RWPE1 (cell line): Measurements from ENCODE around the gene MRAS.
"Not testable (repeated sequence)": the region's sequence is repeated elsewhere in the genome, so short reads cannot be mapped to it uniquely, and the experiment has no call there.

Experiments
- CTCF ChIA-PET: fragments of 350-600 bp; sonication (Branson Sonifier 250); formaldehyde crosslinking; extraction: SDS; loops from one replicate; lab custom pipeline; 2021; lab: Yijun Ruan, JAX
- POLR2A ChIA-PET: fragments of 400-600 bp; formaldehyde crosslinking; extraction: SDS; loops from one replicate; lab custom pipeline; 2020; ENCODE audit warnings: antibody characterized with exemption; ENCODE audit not compliant: low non-redundant PET; lab: Yijun Ruan, JAX
- DNase-seq: peaks from one replicate; pipeline ENCODE4 v3.0.0; 2012; ENCODE audit warnings: low spot score
- H3K27ac ChIP-seq: fragments of 450-650 bp; 2 replicates; pipeline ENCODE4 v1.5.1; 2017
- CTCF ChIP-seq: fragments of 450-650 bp; conservative IDR thresholded peaks from 2 replicates; pipeline ENCODE4 v1.5.1; 2017; ENCODE audit warnings: low read depth, mild to moderate bottlenecking

Gene MRAS

GRCh38 chr3:138373087-138373735 is 24.8 kb downstream of the MRAS start:
- TF ChIP-seq CTCF = no peak
- no peak overlapping the region for H3K27ac ChIP-seq
- ChIA-PET POLR2A (no interaction called here), CTCF (no interaction called here)
- DNase-seq = no peak

GRCh38 chr3:138373736-138374094 is 25.3 kb downstream of the MRAS start:
- DNase-seq = no peak
- H3K27ac ChIP-seq = no peak overlapping the region
- no peak for TF ChIP-seq CTCF
- CTCF ChIA-PET = interaction anchor here (0.6 kb wide), 1 partner anchor 92 kb away, joined by 4 read pairs; no protein-coding TSS in a partner anchor
- POLR2A ChIA-PET = no interaction called here

GRCh38 chr3:138374573-138375134 is 26.3 kb downstream of the MRAS start:
- POLR2A ChIA-PET = no interaction called here

GRCh38 chr3:138375447-138375846 is 27.1 kb downstream of the MRAS start:
- no peak for TF ChIP-seq CTCF
- no peak overlapping the region for H3K27ac ChIP-seq
- POLR2A ChIA-PET = no interaction called here
- CTCF ChIA-PET = no interaction called here
- DNase-seq = no peak

More at GRCh38 chr3:138374573-138375134, 26.3 kb downstream of the MRAS start:
- DNase-seq = no peak
- no peak for TF ChIP-seq CTCF
- no peak overlapping the region for H3K27ac ChIP-seq
- CTCF ChIA-PET = interaction anchor here (0.6 kb wide), 1 partner anchor 93 kb away, joined by 4 read pairs; no protein-coding TSS in a partner anchor

GRCh38 chr3:138376663-138377062 is 28.3 kb downstream of the MRAS start:
- ChIA-PET POLR2A (no interaction called here), CTCF (interaction anchor here (0.9 kb wide), 1 partner anchor 41 kb away, joined by 4 read pairs; no protein-coding TSS in a partner anchor)
- no peak overlapping the region for H3K27ac ChIP-seq
- no peak for DNase-seq
- no peak for TF ChIP-seq CTCF

- DNase-seq, POLR2A ChIA-PET, H3K27ac ChIP-seq: not testable (repeated sequence)
- CTCF ChIA-PET = interaction anchor here (0.6 kb wide), 1 partner anchor 253 kb away, joined by 3 read pairs; no protein-coding TSS in a partner anchor
Observed at GRCh38 chr3:138377212-138377611, 28.8 kb downstream of the MRAS start.

GRCh38 chr3:138377804-138378203 is 29.4 kb downstream of the MRAS start:
- ChIA-PET POLR2A (no interaction called here), CTCF (no interaction called here)
- no peak overlapping the region for H3K27ac ChIP-seq
- no peak for DNase-seq
- TF ChIP-seq CTCF = no peak
